NCI-H226 (cell line): ENCODE data around the gene ITGA11.

Source experiments
- DNase-seq: peaks from one replicate; pipeline ENCODE4 v3.0.0-alpha.2; 2015

ITGA11 gene

DNA sequence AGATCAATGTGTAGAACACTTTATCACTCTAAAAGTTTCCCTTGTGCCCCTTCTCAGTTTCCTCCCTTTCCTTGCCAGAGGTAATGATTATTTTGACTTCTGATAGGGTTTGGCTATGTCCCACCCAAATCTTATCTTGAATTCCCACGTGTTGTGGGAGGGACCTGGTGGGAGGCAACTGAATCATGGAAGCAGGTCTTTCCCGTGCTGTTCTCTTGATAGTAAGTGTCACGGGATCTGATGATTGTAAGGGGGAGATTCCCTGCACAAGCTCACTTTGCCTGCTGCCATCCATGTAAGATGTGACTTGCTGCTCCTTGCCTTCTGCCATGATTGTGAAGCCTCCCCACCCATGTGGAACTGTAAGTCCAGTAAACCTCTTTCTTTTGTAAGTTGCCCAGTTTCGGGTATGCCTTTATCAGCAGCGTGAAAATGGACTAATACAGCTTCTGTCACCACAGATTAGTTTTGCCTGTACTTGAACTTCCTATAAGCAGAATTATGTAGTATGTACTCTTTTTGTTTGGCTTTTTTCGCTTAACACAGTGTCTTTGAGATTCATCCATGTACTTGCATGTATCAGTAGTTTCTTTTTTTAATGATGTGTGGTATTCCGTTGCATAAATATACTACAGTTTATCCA lies 147.2 kb downstream of the ITGA11 start:
- DNase-seq, result no peak

DNA sequence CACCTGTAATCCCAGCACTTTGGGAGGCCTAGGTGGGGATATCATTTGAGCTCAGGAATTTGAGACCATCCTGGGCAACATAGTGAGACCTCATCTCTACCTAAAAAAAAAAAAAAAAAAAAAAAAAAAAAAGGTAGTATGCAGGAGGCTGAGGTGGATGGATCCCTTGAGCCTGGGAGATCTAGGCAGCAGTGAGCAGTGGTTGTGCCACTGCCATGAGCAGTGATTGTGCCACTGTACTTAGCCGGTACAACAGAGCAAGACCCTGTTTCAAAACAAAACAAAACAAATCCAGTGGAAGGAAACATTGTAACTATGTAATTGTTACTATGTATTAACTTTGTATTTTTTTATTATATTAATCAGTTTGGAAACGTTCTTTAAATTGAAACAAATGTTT lies 148.6 kb downstream of the ITGA11 start:
- DNase-seq, result no peak

DNA sequence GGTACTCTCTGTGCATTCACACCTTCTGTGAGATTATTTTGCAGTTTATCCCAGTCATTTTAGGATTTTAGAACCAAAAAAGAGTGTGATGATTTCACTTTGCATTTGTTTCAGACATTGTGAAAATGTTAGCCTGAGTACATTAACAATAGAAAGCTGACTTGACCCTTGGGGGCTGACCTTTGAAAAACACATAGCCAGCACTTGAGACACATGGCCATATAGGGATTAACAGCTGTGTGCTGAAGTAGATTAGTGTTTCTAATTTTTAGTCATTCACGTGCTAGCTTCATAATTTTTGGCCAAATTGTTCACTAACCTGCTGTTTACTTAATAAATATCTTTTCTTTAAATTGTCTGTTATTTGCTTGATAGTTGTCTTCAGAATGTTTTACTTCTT lies 151.0 kb downstream of the ITGA11 start:
- no peak for DNase-seq

DNA sequence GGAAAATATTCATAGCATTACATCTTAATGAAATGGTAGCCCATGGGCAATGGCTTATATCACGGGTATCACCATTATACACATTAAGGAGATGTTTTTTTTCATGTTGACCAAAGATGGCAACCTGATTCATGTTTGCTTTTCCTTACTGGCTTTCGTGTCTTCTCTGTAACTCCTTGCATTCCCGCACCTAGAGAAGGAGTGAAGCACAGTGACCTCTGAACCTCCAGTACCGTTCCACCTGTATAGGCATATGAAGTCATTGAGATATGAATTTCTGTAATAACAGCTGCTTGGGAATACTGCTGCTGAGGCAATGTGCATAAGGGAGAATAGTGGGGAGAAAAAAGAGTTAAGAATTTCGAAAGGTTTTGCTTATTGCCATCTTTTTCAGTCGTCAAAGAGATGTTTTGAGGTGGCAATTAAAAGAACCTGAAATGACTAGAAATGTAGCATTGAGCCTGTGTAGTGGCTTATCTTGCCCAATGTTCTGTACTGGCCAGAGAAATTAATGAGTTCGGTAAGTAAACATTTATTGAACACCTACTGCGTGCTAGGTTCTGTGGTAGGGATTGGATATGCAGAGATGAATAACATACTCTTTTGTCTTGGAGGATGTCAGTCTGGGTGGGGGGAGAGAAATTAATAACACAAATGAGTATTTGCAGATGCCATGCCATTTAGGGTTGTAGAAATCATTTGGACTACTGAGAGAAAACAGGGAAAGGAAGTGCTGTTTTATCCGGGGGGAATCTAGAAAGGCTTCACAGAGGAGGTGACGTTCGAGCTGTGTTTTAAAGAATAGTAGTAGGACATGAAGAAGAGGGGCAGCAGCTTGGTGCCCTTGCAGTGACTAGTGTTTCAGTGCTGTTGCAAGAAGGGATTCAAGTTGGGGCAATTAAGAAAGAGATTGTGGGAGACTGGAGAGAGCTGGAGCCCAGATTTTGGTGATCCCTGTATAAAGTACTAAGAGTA lies 151.9 kb downstream of the ITGA11 start:
- no peak for DNase-seq

DNA sequence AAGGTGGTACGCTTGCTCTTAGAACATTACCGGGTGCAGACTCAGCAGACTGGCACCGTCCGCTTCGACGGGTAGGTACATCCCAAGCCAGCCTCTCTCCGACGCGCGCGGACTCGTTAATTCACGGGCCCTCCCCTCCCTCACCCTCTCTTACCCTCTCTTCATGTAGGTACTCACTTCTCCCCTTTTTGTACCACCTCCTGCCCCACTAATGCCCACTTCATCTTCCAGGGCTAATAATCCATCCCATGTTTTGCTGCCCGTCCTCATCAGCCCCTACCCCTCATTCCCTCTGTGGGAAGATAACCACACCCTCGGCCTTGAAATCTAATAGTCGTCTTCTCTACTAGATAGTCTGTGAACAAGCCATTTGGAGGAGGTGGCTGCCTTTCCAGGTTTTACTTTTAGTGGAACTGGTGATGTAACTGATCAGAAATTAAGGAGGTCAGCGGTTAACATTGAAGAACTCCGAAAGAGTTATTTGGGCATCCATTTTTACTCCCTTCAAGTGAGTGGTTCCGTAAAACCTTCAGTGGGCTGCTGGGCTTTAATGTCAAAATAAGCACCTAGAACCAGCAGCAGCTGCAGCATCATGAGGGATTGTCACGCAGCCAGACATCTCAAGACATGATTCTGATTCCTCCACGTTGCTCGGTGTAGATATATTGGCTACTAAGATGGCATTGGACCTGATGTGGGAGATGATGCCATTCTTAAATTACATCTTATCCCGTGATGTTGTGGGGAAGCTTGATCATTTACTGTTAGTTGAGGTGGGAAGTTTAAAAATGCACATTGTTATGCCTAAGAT lies 153.2 kb downstream of the ITGA11 start:
- DNase-seq, result no peak

DNA sequence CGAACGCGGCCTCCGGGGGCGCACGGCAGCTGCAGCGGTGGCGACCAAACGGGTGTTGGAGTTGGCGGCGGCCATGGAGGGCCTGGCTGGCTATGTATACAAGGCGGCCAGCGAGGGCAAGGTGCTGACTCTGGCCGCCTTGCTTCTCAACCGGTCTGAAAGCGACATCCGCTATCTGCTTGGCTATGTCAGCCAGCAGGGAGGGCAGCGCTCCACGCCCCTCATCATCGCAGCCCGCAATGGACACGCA lies 153.7 kb downstream of the ITGA11 start:
- no peak for DNase-seq

DNA sequence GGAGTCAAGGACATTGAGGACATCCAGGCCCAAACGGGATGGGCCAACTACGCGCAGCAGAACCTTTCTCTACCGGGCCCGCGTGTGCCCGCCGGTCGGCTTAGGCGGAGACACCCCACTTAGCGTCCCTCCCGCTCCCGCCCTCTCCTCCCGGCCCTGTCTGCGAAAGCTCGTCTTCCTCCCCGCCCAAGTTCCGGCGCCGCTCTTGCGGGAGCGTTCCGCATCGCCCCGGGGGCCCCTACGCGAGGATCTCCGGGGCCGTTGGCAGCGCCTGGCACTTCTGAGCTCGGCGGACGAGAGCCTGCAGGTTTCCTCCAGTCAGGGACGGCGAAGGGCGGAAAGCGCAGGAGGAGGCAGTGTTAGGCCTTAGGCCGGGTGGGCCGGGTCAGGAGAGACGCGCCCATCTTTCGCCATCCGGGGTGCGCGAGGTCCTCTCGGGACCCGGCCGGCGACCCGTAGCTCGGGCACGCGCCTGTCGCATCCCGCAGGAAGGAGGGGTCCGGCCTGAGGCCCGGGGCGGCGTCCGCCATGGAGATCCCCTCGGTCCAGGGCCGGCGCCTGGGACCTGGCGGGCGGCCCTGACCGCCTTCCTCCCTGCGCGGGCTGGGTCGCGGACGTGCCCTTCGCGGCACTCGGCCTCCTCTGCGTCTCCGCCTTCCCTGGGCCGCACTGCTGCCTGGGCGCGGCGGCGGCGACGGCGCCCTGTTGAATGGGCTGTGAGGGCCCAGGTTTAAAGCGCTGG lies 154.2 kb downstream of the ITGA11 start, which contains the start of gene FEM1B:
Gene FEM1B (plus strand): TSS at position 143 of the 742 bp plus-strand sequence. CDS start 673 bp downstream, outside the sequence.
- peak; percentile 93 for DNase-seq

DNA sequence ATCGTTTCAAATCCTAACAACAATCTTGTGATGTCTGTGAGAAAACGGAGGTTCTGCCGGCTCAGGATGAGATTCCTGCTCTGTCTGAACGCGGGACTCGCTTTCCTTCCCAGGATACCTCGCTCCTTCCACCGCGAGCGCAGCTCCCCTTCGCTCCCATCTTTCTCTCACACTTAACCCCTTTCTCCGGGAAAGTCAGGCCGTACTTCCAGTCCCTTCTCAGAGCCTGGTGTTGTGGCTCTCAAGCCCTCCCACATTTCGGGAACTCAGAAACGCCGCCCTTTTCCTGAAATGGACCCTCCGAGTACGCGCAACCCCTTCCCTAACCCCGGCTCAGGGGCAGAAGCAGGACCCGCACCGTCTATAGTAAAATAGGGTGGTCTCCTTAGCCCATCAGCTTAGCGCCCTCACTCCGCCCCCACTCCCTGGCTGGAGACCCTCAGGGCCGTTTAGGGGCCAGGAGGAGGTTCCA lies 154.8 kb downstream of the ITGA11 start:
- no peak for DNase-seq

DNA sequence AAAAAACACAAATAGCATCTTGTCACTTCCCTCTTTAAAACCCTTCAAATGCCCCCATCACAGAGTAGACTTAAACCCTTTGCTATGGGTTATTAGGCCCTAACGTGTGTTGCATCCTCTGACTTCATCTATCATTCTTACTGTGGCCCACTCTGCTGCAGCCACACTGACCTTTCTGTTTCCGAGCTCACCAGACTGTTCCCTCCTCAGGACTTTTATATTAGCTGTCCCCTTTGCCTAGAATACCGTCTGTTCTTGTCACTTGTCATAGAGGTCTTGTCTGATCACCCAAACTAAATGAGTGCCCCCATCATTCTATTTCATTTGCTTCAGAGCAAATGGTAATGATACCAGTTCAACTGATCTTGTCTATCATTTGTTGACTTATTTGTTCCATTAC lies 155.3 kb downstream of the ITGA11 start:
- no peak for DNase-seq

DNA sequence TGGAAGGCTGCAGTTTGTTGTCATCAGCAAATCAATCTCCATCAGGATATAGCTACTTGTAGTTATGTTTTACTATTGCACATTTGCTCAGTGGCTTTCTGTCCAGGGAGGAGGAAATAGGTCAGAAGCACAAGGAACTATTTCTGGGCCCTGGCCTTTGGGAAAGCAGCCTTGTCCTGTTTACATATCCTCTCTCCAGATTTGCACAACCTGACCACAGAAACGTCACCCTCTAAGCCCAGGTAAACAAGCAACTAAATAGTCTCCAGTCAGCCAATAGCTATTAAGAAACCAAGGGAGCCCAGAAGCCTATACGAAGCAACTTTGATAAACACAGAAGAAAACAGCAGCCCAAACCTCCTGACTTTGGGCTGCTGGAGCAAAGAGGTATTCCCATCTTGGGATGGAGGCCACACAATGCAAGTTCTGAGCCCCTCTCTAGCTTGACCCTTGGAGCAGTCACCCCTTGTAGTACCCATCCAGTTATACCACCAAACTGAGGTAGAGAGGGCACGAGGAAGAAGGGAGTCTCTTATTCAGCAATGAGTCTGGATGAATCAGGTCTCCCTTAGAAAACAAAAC lies 156.7 kb downstream of the ITGA11 start:
- DNase-seq, result no peak

DNA sequence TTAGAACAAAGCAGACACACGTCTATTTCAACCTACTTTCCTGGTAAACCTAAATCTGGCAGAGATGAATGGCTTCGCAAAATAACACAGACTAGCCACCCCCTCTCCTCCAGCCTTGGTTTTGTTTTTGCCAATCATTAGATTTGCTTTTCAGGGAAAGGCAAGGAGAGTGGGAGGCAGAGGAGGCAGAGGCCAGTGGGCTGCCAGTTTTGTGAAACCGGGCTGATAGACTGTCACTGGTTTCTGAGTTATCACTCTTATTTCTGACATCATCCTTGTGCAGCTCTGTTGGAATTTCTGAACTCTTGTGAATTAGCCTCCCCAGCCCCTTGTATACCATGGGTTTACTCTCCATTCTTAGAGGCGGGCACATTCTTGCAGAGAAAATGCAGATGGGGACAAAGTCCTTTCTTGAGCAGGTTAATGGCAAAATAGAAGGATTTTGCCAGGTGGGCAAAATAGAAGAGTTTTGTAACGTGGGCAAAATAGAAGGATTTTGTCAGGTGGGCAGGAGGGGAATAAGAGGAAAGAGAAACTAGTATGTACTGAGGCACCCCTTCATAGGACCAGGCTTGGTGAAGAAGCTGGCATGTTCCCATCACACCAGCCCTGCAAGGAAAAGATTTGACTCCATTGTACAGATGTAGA lies 157.6 kb downstream of the ITGA11 start:
- no peak for DNase-seq

DNA sequence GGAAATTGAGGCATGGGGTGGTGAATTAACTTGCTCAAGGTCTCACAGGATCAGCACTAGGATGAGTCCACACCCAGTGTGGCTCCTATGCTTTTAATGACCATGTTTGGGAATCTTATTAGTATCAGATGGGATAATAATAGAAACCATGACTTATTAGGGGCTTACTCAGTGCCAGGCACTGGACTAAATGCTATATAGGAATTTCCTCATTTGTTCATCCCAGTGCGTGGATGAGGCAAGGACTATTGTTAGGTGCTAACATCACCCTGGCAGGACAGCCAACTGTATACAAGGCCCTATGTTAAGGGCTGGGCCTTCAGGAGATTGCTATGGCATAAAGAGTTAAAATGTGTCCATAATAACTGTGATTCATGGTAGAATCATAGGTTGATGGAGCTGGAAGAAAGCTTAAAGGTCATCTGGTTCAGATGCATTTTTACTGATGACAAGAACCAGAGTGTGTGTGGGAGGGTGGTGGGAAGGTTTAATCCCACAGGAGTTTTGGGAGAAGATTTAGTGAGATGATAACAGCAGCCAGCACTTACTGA lies 159.2 kb downstream of the ITGA11 start:
- peak; percentile 96 for DNase-seq

DNA sequence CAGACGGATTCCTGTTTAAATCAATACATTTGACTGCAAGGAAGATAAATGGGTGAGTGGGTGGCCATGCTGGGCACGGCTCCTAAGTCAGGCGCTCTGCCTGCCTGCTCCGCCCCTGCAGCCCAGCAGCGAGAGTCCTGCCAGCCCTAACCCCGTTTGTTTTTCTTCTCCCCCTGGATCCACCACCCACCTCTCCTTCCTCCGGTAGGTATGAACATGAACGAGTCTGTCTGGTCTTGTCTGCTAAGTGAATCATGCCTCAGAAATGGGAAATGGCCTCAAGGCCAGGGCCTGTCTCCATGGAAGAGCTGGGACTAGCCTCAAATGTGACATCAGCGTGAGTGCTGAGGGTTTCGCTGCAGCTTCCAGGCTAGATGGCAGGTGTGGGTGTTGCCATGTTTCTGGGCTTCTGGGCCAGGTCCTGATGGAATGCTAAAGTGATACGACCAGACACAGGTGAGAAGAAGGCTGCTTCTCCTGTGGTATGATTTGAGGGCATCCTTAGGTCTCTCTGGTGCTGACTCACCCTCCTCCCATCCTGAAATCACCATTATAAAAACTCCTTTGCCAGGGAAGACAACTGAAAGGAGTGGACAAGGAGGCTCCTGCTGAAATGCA lies 160.0 kb downstream of the ITGA11 start:
- peak; percentile 96 for DNase-seq

DNA sequence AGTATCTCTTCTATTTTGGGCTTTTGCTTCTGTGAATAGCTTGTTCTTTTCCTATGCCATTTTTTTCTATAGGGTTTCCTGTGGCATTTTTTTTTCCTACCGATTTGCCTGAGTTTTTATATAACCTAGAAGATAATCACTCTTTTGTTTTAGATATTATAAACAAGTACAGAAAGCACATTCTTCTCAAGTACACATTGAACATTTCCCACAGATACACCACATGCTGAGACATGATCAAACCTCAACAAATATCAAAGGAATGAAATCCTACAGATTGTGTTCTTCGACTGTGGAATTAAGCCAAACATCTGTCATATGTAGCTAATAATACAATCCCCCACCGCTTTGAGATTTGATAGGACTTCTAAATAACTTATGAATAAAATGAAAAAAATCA lies 163.6 kb downstream of the ITGA11 start:
- DNase-seq, result no peak

DNA sequence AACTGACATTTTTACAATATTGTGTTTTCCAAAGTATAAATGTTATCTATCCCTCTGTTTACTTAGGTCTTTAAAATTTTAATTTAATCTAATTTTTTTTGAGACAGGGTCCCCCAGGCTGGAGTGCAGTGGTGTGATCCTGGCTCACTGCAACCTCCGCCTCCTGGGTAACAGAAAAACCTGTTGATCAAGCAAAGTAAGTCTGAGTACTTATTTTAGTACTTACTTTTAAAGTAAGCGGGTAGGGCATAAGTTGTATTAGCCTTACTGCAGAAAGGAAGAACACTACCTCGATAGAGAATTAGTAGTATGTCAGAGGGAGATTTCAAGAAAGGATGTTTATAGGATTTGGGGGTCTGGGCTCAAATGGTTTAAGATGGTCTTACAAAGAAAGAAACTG lies 166.3 kb downstream of the ITGA11 start:
- no peak for DNase-seq

DNA sequence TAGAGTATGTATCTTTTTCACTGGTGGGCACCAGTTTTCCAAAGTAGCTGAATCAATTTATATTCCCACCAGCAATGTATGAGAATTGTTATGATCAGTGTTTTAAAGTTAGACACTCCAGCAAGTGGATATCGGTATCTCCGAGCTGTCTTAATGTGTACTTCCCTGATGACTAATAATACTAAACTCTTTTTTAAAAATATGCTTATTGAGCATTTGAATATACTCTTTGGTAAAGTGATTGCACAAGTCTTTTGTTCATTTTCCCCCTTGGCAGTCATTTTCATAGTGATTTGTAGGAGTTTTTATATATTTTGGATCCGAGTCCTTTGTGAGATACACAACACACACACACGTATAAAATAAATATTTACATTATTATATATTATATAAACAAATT lies 166.9 kb downstream of the ITGA11 start:
- no peak for DNase-seq

DNA sequence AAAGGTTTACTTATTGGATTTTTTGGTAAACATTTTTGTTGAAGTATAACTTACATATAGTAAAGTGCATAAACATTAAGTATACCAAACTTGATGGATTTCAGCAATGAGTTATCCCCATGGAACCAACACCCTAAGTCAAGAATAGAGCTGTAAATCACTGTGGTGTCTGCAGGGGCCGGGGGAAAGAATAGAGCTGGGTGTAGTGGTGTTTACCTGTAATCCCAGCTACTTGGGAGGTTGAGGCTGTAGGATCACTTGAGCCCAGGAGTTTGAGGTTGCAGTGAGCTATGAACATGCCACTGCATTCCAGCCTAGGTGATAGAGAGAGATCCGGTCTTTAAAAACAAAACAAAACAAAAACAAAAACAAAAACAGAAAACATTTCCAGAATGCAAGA lies 167.7 kb downstream of the ITGA11 start:
- no peak for DNase-seq

DNA sequence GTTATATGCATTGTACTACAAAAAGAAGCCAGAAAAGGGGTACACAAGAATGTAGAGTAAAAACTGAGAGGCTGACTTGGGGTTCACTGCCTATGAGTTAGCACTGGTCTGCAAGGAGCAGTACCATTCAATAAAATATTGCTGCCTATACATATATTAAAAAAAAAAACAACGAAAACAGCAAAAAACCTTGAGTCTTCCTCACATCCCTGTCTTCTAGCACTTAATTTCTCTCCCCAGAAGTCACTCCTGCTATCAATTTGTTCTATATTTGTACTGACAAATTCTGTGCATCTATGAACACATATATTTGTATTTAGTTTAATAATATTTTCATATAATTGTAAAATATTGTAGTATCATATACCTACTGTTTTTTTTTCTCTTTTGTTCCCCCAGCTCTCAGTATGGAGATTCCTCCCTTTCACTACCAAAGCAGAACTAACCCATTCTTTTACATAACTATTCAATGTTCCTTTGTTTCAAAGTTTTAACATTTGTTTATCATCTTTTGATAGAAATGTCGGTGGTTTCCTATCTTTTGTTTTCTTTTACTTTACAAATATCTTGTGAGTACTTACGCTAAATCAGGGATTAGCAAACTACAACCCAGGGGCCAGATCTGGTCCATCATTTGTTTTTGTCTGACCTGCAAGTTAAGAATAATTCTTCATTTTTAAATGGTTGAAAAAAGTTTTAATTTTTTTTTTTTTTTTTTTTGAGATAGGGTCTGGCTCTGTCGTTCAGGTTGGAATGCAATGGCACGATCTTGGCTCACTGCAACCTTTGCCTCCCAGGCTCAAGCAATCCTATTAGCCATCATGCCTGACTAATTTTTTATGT lies 169.2 kb downstream of the ITGA11 start:
- DNase-seq, result no peak

DNA sequence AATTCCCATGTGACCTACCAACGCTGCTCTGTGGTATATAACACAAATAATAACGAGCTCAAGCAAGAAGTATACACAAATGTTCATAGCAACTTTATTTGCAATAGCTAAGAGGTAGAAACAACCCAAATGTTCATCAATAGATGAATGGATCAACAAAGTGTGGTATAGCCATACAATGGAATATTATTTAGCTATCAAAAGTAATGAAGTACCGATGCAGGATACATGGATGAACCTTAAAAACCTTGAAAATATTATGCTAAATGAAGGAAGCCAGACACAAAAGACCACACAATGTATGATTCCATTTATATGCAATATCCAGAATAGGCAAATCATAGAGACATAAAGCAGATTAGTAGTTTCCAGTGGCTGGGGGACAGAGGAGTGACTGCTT lies 170.0 kb downstream of the ITGA11 start:
- DNase-seq, result no peak

DNA sequence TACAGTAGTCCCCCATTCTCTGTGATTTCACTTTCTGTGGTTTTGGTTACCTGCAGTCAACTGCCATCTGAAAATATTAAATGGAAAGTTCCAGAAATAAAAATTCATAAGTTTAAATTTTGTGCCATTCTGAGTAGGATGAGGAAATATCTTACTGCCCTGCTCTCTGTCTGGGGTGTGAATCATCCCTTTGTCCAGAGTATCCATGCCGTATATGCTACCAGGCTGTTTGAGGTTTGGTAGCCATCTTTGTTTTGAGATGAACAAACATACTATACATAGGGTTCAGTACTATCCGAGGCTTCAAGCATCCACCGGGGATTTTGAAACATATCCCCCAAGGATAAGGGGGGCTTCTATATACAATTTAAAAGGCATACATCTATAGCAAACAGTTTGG lies 170.7 kb downstream of the ITGA11 start:
- DNase-seq, result no peak
